Heart right ventricle (tissue), 16 donors: Measurements from ENCODE around the gene MFF. TPM values are rescaled to one million over a fixed set of nuclear protein-coding genes. Genes with fewer than 3 reads are reported as not detected.
A peak's percentile ranks its signal among the peaks of the same experiment; 100 is the strongest.

Experiments
- ATAC-seq, 8 donors: fragments of 200-7000 bp; cut with Tn5 transposase; one replicate each; pipeline ENCODE4 v1.9.1; 2020; ENCODE audit warnings: mild to moderate bottlenecking in 8 of 8, moderate library complexity in 8 of 8, moderate number of reproducible peaks in 1 of 8
- DNase-seq, 2 donors: peaks; one replicate each; pipeline ENCODE4 v3.0.0-alpha.2; 2020
- H3K27ac ChIP-seq, 10 donors: fragments of 200-600 bp; sonication (generic) in 2 of 10; one replicate each; pipeline versions ENCODE4 v1.5.0 to v1.8.0; 2020 to 2022; ENCODE audit warnings: mild to moderate bottlenecking in 3 of 10
- H3K27me3 ChIP-seq, 7 donors: fragments of 200-600 bp; one replicate each; pipeline ENCODE4 v1.8.0; 2021 to 2022; ENCODE audit warnings: mild to moderate bottlenecking in 2 of 7
- H3K36me3 ChIP-seq, 9 donors: fragments of 200-600 bp; sonication (generic) in 1 of 9; one replicate each; pipeline versions ENCODE4 v1.5.0 to v1.8.0; 2020 to 2022; ENCODE audit warnings: mild to moderate bottlenecking in 2 of 9
- H3K4me1 ChIP-seq, 9 donors: fragments of 200-600 bp; sonication (generic) in 1 of 9; one replicate each; pipeline versions ENCODE4 v1.5.0 to v1.8.0; 2020 to 2022; ENCODE audit warnings: mild to moderate bottlenecking in 4 of 9
- H3K4me3 ChIP-seq, 10 donors: fragments of 200-600 bp; sonication (generic) in 2 of 10; one replicate each; pipeline versions ENCODE4 v1.5.0 to v1.8.0; 2020 to 2022; ENCODE audit warnings: mild to moderate bottlenecking in 7 of 10, moderate library complexity in 2 of 10
- H3K9me3 ChIP-seq, 11 donors: fragments of 200-600 bp in 10 of 11; sonication (generic) in 2 of 11; one replicate each; pipeline versions ENCODE4 v1.5.0 to v1.8.0; 2013 to 2022; ENCODE audit warnings: mild to moderate bottlenecking in 2 of 11, control low read depth in 1 of 11, moderate library complexity in 1 of 11
- CTCF ChIP-seq, 9 donors: fragments of 200-600 bp; sonication (generic) in 2 of 9; IDR thresholded peaks; one replicate each; pipeline versions ENCODE4 v1.5.0 to v1.8.0; 2021 to 2022; ENCODE audit warnings: antibody characterized with exemption in 9 of 9, mild to moderate bottlenecking in 5 of 9, moderate library complexity in 1 of 9
- WGBS, 2 donors: extraction: QIAGEN DNeasy Blood & Tissue Kit; methylation state at CpG; one replicate each; pipeline ENCODE4 v1.1.7; 2013; ENCODE audit warnings: inconsistent platforms in 1 of 2; 5-methylcytosine and 5-hydroxymethylcytosine counted together
- intact Hi-C, 10 donors: fragments of 100-400 bp; cut with DNase I; formaldehyde crosslinking; loops; one replicate each; pipeline versions ENCODE4 v1.11.1 to v1.14.2; 2022
- polyA plus RNA-seq, 2 donors: library from polyadenylated mRNA; stranded (reverse); fragments of 200-250 nt; gene quantifications; one replicate each; pipeline ENCODE4 v1.2.3, GENCODE V29; 2013
- total RNA-seq, 10 donors: library from RNA; stranded (reverse); fragmentation: NEBNext Ultra II Directional in 3 of 10; extraction: Animal tissue kit (Norgen Biotek cat#: 25700) in 3 of 10; gene quantifications; one replicate each; pipeline versions ENCODE4 v1.2.1 to v1.2.4, GENCODE V29; 2021 to 2023
- donor health status: Arrhythmogenic right ventricular cardiomyopathy.
- donor health status: ischemic (EF 13 %, LVEDD 7.1; RV severe dilation, severe dysfunction).
- donor health status: healthy with polysubstance abuse.
- donor health status: DM: no; HTN: yes; CAD: no.
- donor health status: DM: no; HTN: no; CAD: no.
- donor health status: ischemic (EF 25% LVEDD 6.9; RV normal size, moderate dysfunction).
- donor health status: ischemic (EF 25% LVEDD 5.7; RV mildly dilated, moderate dysfunction).
- donor health status: healthy.
- donor health status: DM: yes; HTN: yes; CAD: no.
- donor health status: Ischemic cardiomyopathy.
- donor health status: ischemic (EF 35%, LVEDD 5.7; RV mildly dilated, moderate dysfunction).
- donor health status: nonischemic (EF 11% LVEDD 7.7; RV severe dilation, severe dysfunction).
- donor health status: DM: yes; HTN: yes; CAD: no.
- donor health status: PGD.
- donor health status: ischemic (EF 29% LVEDD 5.4; RV normal size, mild dysfunction).
- donor health status: nonischemic (EF 23%, LVEDD 6.1; RV moderate dilation, normal function).

The MFF gene
- total and polyA plus RNA-seq, 12 donors: 58.4 to 102 (median 77.7) TPM

GRCh38 chr2:227370791-227371312 is 45.8 kb downstream of the MFF start:
- H3K4me1 ChIP-seq: peaks cover 0 to 52% (median 0%) of the 10 kb centered on the region in 9 donors
- peaks cover 0 to 10% (median 0%) of the 10 kb centered on the region in 7 donors for H3K27me3 ChIP-seq
- no peak overlapping the region for H3K4me3 ChIP-seq
- TF ChIP-seq CTCF (IDR thresholded peaks at IDR 0.05): no peak
- peak overlapping the region in 1 of 10 donors; percentile 91 for H3K27ac ChIP-seq
- peak in 5 of 8 donors; percentile 54 to 90 (median 82) for ATAC-seq
- 61 to 77% methylated on average over 9 of the region's 9 CpGs for WGBS, 2 donors
- intact Hi-C loops: no loop called here
- H3K36me3 ChIP-seq: no peaks in the 10 kb centered on the region
- peak in 1 of 2 donors; percentile 16 for DNase-seq
- H3K9me3 ChIP-seq: no peaks in the 10 kb centered on the region

- TF ChIP-seq CTCF (IDR thresholded peaks at IDR 0.05): no peak
- H3K27me3 ChIP-seq: peaks cover 0 to 10% (median 4%) of the 10 kb centered on the region in 7 donors
- no peak overlapping the region for H3K4me3 ChIP-seq
- peaks cover 0 to 45% (median 0%) of the 10 kb centered on the region in 9 donors for H3K4me1 ChIP-seq
- ATAC-seq: no peak
- no peaks in the 10 kb centered on the region for H3K9me3 ChIP-seq
- WGBS, 2 donors: 87 to 91% methylated on average over 10 of the region's 10 CpGs
- peak overlapping the region in 1 of 10 donors; percentile 8 for H3K27ac ChIP-seq
- H3K36me3 ChIP-seq: no peaks in the 10 kb centered on the region
- no peak for DNase-seq
- intact Hi-C loops: no loop called here
Observed at GRCh38 chr2:227373389-227373788, 48.3 kb downstream of the MFF start.

- peak overlapping the region in 1 of 10 donors; percentile 49 for H3K27ac ChIP-seq
- ATAC-seq (no peak), DNase-seq (no peak)
- no peaks in the 10 kb centered on the region for H3K36me3 ChIP-seq
- no peak for TF ChIP-seq CTCF (IDR thresholded peaks at IDR 0.05)
- no peak overlapping the region for H3K4me3 ChIP-seq
- intact Hi-C loops: no loop called here
- WGBS, 2 donors: 68 to 76% methylated on average over 6 of the region's 6 CpGs
- no peaks in the 10 kb centered on the region for H3K9me3 ChIP-seq
- H3K4me1 ChIP-seq: peaks cover 0 to 39% (median 0%) of the 10 kb centered on the region in 9 donors
- peaks cover 0 to 17% (median 4%) of the 10 kb centered on the region in 7 donors for H3K27me3 ChIP-seq
Observed at GRCh38 chr2:227374158-227374557, 49.1 kb downstream of the MFF start.

- H3K27ac ChIP-seq: peak overlapping the region in 1 of 10 donors; percentile 42
- intact Hi-C loops: no loop called here
- peaks cover 0 to 29% (median 11%) of the 10 kb centered on the region in 7 donors for H3K27me3 ChIP-seq
- H3K4me3 ChIP-seq: no peak overlapping the region
- whole genome bisulfite sequencing, 2 donors: 54 to 56% methylated on average over 9 of the region's 9 CpGs
- no peak for ATAC-seq
- no peaks in the 10 kb centered on the region for H3K9me3 ChIP-seq
- no peaks in the 10 kb centered on the region for H3K36me3 ChIP-seq
- H3K4me1 ChIP-seq: peaks cover 0 to 13% (median 0%) of the 10 kb centered on the region in 9 donors
- no peak for DNase-seq
- no peak for TF ChIP-seq CTCF (IDR thresholded peaks at IDR 0.05)
Observed at GRCh38 chr2:227376656-227377396, 51.8 kb downstream of the MFF start.
